HG03159 (cell line): ENCODE data around the gene NPW.

ENCODE experiments used
- ATAC-seq: cut with Tn5 transposase; IDR thresholded peaks from one replicate; pipeline ENCODE4 v1.9.1; 2021; ENCODE audit warnings: mild to moderate bottlenecking, moderate library complexity; ENCODE audit not compliant: unreplicated experiment

Gene NPW

GRCh38 chr16:2034696-2035430, 15.3 kb downstream of the NPW start:
- ATAC-seq, result no peak

DNA sequence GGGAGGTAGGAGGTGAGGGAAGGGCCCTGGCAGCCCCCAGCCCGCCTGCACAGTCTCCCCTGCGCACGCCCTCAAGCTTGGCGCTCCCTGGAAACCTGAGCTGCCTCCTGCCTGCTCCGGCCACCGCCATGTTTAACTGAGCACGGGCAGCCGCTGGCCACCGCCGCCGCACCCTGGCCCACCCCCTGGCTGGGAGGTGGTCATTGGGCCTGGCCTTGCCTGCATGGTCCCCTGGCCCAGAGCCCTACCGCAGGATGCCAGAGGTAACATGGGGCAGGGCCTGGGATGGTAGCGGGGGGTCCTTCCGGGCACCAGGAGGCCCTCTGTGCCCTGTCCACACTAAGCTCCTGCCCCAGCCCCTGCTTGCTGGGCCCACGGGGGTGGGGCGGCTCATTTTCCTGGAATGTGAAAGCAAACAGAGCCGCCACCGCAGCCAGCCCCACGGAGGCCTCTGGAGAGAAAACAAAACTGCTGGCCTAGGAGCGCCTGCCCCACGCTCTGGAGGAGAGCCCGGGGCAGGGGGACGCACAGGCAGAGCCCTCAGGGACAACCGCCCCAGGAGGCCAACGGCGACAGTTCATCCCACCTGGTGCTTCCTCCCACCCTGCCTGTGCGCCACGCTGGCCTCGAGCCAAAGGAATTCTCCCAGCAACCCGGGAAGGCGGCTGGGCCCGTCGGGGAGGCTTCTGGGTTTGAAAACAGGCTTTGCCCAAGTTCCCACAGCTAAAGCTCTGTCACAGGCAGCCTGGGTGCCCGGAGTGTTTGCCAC, 16.0 kb downstream of the NPW start:
- ATAC-seq, result no peak

- no peak for ATAC-seq
Measured at GRCh38 chr16:2036200-2036966, 16.8 kb downstream of the NPW start.

DNA sequence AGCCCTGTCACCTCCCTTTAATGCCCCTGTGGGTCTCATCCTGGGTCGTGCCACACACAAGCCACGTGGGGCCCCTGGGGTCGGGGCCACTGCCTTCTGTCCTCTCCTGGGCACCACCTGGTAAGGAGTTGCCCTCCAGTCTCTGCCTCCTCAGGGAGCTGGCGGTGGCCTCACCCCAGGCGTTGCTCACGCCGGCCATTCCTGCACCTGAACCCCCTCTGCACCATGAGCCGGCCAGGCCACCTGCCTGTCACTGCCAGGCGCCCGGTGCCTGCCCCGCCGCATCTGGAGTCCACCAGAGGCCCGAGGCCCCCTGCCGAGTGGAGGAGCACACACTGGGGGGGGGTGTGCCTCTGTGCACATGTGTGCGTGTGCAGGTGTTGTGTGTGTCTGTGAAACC, 17.5 kb downstream of the NPW start:
- no peak for ATAC-seq

DNA sequence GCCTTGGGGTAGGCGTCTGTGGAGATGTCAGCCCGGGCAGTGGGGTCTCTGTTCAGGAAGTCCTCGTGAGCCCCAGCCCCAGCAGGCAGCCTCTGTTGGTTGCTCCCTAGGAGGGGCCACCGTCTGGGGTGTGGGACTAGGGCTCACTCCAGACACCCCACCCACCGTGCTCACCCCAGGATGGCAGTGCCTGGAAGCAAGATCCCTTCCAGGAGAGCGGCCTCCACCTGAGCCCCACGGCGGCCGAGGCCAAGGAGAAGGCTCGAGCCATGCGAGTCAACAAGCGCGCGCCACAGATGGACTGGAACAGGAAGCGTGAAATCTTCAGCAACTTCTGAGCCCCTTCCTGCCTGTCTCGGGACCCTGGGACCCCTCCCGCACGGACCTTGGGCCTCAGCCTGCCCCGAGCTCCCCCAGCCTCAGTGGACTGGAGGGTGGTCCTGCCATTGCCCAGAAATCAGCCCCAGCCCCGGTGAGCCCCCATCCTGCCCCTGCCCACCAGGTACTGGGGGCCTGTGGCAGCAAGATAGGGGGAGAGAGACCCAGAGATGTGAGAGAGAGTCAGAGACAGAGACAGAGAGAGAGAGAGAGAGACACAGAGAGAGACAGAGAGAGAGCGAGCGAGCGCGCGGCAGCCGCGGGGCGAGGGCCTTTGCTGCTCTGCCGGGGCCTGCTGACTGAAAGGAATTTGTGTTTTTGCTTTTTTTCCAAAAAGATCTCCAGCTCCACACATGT, 18.2 kb downstream of the NPW start:
- ATAC-seq, result no peak

- ATAC-seq, result no peak
Measured at GRCh38 chr16:2038382-2039231, 19.0 kb downstream of the NPW start.

DNA sequence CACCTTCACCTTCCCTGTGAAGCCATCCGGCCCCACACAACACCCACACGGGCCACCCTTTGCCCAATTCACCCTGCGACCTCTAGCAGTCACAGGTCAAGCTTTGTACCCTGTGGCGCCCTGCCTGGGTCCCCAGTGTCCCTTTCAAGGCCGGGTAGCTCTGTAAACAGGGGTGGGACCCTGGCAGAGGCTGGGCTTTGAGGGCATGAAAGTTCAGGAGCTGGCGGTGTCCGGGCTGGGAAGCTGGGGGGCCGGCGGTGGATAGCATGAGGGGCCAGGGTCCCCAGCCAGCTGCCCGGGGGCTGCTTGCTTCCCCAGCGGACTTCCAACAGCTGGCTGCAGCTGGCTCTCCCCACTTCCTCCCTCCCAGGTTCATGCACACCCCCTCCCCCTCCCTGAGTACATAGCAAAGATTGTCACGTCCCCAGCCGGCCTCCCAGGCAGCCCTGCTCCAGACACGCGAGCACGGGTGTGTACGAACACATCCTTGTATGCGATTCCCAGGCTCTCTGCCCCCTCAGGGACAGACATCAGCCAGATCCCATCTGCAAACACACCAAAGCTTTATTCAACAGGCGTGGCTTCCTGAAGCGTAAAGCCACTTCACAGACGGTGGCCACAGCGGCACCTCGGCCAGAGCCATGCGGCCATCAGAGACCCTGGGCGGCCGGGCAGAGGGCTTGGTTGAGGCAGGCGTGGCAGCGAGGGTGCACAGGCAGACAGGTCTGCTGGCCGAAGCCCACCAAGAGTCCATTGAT, 19.9 kb downstream of the NPW start:
- ATAC-seq, result no peak

- ATAC-seq, result no peak
Measured at GRCh38 chr16:2040041-2040786, 20.6 kb downstream of the NPW start.

GRCh38 chr16:2040787-2041522, 21.4 kb downstream of the NPW start:
- ATAC-seq, result no peak

DNA sequence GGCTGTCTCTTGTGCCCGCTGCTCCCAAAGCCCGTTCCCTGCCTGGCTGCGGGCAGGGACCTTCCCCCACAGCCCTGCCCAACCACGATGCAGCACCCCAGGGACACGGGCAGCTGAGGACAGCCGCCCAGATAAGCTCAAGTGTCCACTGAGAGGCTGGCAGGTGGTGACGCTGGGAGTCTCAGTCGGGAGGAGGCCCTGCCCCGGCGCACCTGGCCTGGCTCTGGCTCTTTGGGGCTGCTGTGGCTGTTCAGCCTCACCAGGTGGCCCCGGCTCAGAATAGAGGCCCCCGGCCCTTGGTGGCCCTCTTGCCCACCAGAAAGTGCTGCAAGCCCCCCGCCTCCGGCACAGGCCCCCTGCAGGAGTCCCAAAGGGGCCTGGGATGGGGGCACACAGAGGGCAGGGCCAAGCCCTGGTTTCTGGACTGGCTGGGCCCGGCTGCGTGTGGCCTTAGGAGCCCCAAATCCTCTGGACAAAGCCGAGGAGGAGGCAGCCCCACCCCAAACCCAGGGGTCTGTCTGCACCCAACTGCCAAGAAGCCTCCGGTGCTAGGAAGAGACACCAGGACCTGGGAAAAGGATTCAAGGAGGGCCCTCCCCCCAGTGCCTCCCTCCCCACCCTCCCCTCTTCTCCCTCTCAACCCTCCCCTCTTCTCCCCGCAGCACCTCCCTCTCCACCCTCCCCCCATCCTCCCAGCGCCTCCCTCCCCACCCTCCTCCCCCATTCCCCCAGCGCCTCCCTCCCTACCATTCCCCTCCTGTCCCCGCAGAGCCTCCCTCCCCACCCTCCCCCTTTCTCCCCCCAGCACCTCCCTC, 22.8 kb downstream of the NPW start:
- no peak for ATAC-seq

GRCh38 chr16:2042986-2043666, 23.5 kb downstream of the NPW start:
- ATAC-seq, result no peak

GRCh38 chr16:2043667-2044451, 24.3 kb downstream of the NPW start:
- no peak for ATAC-seq

GRCh38 chr16:2044541-2044940, 25.0 kb downstream of the NPW start:
- ATAC-seq, result no peak

DNA sequence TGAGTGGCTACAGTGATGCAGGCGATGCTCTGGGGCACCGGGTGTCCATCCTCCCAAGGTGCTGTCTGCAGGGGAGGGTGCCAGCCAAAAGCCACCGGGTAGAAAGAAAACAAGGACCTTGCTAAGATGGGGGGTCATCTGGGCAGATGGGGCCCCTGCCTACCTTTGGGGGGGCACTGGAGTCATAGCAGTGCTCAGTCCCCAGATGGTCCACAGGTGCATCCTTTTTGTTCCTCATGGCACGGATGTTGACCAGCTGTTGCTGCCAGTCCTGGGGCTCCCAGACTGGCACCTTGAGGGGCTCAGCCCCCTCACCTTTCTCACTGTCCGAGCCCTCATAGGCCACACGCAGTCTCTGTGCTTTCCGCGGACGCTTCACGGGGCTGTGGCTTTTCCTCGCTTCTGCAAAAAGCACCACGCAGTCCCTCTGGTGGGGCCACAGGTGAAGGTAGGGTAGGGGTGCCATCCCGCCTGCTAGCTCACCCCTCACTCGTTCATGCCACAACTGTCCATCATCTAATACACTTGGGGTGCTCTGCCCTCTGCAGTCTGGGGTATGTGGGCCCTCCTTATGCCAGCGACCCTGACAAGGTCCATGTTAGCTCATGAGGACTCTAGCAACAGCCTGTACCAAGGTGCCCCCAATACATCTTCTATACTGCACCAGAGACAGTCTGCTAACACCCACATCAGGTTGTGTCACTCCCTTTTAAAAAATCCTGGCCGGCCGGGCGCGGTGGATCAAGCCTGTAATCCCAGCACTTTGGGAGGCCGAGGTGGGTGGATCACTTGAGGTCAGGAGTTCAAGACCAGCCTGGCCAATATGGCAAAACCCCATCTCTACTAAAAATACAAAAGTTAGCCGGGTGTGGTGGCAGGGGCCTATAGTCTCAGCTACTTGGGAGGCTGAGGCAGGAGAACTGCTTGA, 26.6 kb downstream of the NPW start:
- no peak for ATAC-seq

GRCh38 chr16:2046893-2047329, 27.3 kb downstream of the NPW start:
- peak; percentile 8 for ATAC-seq
